Fibroblast of lung (primary cell): ENCODE data around the gene ARID3A.
"Not testable (repeated sequence)": the region's sequence is repeated elsewhere in the genome, so short reads cannot be mapped to it uniquely, and the experiment has no call there.

ENCODE experiments used
- EZH2 ChIP-seq: IDR thresholded peaks from 2 replicates; pipeline ENCODE4 v1.5.1; 2012; ENCODE audit warnings: low read length, control low read depth, mild to moderate bottlenecking; ENCODE audit errors: missing control alignments
- TF ChIP-seq, protein P1 (sequence below), 2 donors: IDR thresholded peaks in 1 of 2; conservative IDR thresholded peaks in 1 of 2; 1 replicate in 1 of 2; 2 replicates in 1 of 2; pipeline ENCODE4 v1.5.1; 2011 to 2012; ENCODE audit warnings: low read length in 2 of 2, control low read depth in 1 of 2, inconsistent platforms in 1 of 2, low read depth in 1 of 2, mild to moderate bottlenecking in 1 of 2

DNA sequence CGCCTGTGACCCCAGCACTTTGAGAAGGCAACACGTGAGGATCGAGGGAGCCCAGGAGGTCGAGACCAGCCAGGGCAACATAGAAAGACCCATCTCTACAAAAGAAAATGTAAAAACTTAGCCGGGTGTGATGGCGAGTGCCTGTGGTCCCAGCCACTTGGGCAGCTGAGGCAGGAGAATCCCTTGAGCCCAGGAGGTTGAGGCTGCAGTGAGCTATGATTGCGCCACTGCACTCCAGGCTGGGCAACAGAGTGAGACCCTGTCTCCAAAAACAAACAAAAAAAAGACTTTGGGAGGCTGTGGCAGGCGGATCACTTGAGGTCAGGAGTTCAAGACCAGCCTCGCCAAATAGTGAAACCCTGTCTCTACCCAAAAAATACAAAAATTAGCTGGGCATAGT is 31.7 kb downstream of the ARID3A start:
- TF ChIP-seq, protein P1, sequence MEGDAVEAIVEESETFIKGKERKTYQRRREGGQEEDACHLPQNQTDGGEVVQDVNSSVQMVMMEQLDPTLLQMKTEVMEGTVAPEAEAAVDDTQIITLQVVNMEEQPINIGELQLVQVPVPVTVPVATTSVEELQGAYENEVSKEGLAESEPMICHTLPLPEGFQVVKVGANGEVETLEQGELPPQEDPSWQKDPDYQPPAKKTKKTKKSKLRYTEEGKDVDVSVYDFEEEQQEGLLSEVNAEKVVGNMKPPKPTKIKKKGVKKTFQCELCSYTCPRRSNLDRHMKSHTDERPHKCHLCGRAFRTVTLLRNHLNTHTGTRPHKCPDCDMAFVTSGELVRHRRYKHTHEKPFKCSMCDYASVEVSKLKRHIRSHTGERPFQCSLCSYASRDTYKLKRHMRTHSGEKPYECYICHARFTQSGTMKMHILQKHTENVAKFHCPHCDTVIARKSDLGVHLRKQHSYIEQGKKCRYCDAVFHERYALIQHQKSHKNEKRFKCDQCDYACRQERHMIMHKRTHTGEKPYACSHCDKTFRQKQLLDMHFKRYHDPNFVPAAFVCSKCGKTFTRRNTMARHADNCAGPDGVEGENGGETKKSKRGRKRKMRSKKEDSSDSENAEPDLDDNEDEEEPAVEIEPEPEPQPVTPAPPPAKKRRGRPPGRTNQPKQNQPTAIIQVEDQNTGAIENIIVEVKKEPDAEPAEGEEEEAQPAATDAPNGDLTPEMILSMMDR (conservative IDR thresholded peaks at IDR 0.05 in 1 of 2, IDR thresholded peaks at IDR 0.05 in 1 of 2; ENCODE audit: low read depth in 1 of 2, low read length in 2 of 2): not testable (repeated sequence)
- TF ChIP-seq EZH2: not testable (repeated sequence)
